Endothelial cell (in vitro differentiated cells): ENCODE data around the gene TADA2A. TPM values are rescaled to one million over a fixed set of nuclear protein-coding genes. Genes with fewer than 3 reads are reported as not detected.

Experiments
- DNase-seq: peaks from one replicate; pipeline ENCODE4 v3.0.0; 2021; ENCODE audit warnings: low spot score
- H3K27ac Mint-ChIP-seq: one replicate; pipeline ENCODE4 v1.8.0; 2021; ENCODE audit warnings: mixed read lengths, inconsistent platforms; ENCODE audit not compliant: unreplicated experiment
- H3K27me3 Mint-ChIP-seq: one replicate; pipeline ENCODE4 v1.8.0; 2021; ENCODE audit warnings: mild to moderate bottlenecking, moderate library complexity, mixed read lengths, inconsistent platforms; ENCODE audit not compliant: unreplicated experiment
- H3K36me3 Mint-ChIP-seq: one replicate; pipeline ENCODE4 v1.8.0; 2021; ENCODE audit warnings: mild to moderate bottlenecking, low read depth, mixed read lengths, inconsistent platforms; ENCODE audit not compliant: unreplicated experiment
- H3K4me1 Mint-ChIP-seq: one replicate; pipeline ENCODE4 v1.8.0; 2021; ENCODE audit warnings: mild to moderate bottlenecking, mixed read lengths, inconsistent platforms; ENCODE audit not compliant: unreplicated experiment
- H3K4me3 Mint-ChIP-seq: one replicate; pipeline ENCODE4 v1.8.0; 2021; ENCODE audit warnings: mild to moderate bottlenecking, mixed read lengths, inconsistent platforms; ENCODE audit not compliant: unreplicated experiment
- H3K9me3 Mint-ChIP-seq: one replicate; pipeline ENCODE4 v1.8.0; 2021; ENCODE audit warnings: mixed read lengths, inconsistent platforms; ENCODE audit not compliant: unreplicated experiment
- total RNA-seq: library from RNA; stranded (reverse); fragmentation: NEBNext Ultra II Directional; extraction: Animal tissue kit (Norgen Biotek cat#: 25700); gene quantifications from one replicate; pipeline ENCODE4 v1.2.1, GENCODE V29; 2021; ENCODE audit not compliant: unreplicated experiment
- TF ChIP-seq, protein P1 (sequence below): fragments of 200-600 bp; sonication (generic); IDR thresholded peaks from one replicate; pipeline ENCODE4 v1.5.0; 2021; ENCODE audit warnings: antibody characterized with exemption; ENCODE audit not compliant: unreplicated experiment

The TADA2A gene
- total RNA-seq, 1 donor from 2014 or later: 24.7 TPM

DNA sequence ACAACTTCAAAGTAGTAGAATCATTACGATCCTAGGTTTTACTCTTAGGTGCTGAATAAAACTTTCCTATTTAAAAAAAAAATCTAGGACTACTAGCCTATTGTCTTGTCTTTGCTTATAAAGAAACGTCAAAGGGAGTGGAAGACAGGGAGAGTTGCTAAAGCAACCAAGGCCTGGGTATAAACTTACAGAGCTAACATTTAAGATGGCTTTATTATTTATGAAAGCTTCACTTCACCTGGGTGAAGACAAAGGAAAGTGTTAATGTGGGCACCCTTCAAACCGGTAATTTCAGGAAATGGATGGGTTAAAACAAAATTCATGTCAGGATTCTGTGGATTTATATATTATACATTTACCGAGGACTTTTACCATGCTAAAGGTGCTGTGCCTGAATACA, 85.5 kb downstream of the TADA2A start:
- TF ChIP-seq, protein P1, sequence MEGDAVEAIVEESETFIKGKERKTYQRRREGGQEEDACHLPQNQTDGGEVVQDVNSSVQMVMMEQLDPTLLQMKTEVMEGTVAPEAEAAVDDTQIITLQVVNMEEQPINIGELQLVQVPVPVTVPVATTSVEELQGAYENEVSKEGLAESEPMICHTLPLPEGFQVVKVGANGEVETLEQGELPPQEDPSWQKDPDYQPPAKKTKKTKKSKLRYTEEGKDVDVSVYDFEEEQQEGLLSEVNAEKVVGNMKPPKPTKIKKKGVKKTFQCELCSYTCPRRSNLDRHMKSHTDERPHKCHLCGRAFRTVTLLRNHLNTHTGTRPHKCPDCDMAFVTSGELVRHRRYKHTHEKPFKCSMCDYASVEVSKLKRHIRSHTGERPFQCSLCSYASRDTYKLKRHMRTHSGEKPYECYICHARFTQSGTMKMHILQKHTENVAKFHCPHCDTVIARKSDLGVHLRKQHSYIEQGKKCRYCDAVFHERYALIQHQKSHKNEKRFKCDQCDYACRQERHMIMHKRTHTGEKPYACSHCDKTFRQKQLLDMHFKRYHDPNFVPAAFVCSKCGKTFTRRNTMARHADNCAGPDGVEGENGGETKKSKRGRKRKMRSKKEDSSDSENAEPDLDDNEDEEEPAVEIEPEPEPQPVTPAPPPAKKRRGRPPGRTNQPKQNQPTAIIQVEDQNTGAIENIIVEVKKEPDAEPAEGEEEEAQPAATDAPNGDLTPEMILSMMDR: no peak
- no peak for DNase-seq
- H3K9me3 Mint-ChIP-seq: no peaks in the 10 kb centered on the region
- peaks cover 24% of the 10 kb centered on the region for H3K4me1 Mint-ChIP-seq
- H3K27me3 Mint-ChIP-seq: peaks cover 8% of the 10 kb centered on the region
- peaks cover 4% of the 10 kb centered on the region for H3K36me3 Mint-ChIP-seq
- peak overlapping the region; percentile 25 for H3K27ac Mint-ChIP-seq
- no peak overlapping the region for H3K4me3 Mint-ChIP-seq

DNA sequence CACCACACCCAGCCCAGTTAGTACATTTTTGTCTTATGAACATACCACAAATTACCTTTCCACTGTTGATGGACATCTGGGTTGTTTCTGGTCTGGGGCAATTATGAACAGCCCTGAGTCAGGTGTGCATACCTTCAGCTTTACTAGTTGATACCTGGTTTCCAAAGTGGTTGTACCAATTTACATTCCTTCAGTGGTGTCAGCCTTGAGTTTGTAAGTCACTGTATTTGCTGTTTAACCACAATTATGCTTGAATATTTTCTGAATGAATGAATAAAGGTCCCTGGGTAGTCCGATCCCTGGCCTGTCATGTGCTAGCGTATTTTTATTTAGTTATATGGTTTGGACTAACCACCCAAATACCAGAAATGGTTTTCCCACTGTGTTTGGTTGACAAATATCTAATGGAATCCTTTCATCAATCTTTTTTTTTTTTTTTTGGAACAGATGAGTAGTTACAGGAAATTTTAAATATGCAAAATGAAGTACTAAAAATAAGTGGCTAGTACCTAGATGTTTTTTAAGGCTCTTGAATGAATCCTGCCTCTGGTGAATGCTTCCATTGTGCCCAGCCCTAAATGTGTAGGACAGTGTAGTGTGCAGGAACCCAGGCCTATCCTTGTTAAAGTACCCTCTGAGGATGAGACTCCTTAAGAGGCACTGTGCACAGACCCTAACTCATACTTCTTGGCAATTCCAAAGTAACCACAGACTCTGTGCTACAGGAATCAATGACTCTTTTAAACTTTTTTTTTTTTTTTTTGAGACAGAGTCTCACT, 86.8 kb downstream of the TADA2A start:
- H3K4me1 Mint-ChIP-seq: peaks cover 22% of the 10 kb centered on the region
- no peak overlapping the region for H3K27ac Mint-ChIP-seq
- TF ChIP-seq, protein P1: no peak
- no peak for DNase-seq
- H3K27me3 Mint-ChIP-seq: peaks cover 10% of the 10 kb centered on the region
- H3K9me3 Mint-ChIP-seq: no peaks in the 10 kb centered on the region
- peaks cover 4% of the 10 kb centered on the region for H3K36me3 Mint-ChIP-seq
- no peak overlapping the region for H3K4me3 Mint-ChIP-seq

DNA sequence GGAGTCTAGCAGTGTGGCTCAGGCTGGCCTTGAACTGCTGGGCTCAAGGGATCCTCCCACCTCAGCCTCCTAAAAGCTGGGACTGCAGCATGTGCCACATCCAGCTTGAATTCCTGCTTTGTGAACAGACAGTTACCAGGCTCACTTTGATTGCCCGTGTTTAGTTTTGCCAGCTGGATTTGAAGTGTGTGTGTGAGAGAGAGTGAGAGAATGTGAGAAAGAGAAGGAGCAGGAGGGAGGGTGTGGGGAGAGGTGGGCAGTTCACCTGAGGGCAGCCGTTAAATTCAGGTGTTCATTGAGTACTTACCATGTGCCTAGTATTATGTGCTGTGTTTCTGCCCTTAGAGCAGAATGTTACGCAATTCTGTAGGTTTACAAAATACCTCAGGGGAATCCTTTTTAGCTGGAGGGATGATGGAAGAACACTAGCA, 87.7 kb downstream of the TADA2A start:
- Mint-ChIP-seq H3K4me3 (no peak overlapping the region), H3K36me3 (peaks cover 4% of the 10 kb centered on the region), H3K27me3 (peaks cover 8% of the 10 kb centered on the region), H3K9me3 (no peaks in the 10 kb centered on the region), H3K4me1 (peaks cover 20% of the 10 kb centered on the region), H3K27ac (no peak overlapping the region)
- no peak for DNase-seq
- TF ChIP-seq, protein P1: no peak

DNA sequence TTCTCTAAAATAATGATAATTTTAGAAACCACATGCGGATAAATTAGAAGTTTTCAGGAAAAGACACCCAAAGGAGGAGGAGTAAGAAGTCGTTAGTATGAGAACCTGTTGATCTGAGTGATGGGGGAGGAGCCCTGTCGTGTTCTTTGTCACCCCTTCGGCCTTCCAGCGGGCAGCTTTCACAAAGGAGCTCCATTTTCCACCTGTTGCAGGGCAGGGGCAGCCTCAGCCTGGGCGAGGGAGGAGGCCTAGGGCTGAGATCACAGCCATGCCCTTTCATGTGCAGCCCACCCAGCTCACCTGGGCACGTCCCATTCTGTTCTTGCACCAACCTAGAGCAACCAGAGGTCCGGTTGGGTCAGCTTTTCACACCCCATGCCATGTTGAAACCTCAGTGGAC, 88.3 kb downstream of the TADA2A start:
- Mint-ChIP-seq H3K27me3 (peaks cover 8% of the 10 kb centered on the region), H3K36me3 (peaks cover 4% of the 10 kb centered on the region), H3K27ac (no peak overlapping the region), H3K9me3 (no peaks in the 10 kb centered on the region), H3K4me1 (peaks cover 20% of the 10 kb centered on the region), H3K4me3 (no peak overlapping the region)
- DNase-seq: no peak
- TF ChIP-seq, protein P1: no peak

DNA sequence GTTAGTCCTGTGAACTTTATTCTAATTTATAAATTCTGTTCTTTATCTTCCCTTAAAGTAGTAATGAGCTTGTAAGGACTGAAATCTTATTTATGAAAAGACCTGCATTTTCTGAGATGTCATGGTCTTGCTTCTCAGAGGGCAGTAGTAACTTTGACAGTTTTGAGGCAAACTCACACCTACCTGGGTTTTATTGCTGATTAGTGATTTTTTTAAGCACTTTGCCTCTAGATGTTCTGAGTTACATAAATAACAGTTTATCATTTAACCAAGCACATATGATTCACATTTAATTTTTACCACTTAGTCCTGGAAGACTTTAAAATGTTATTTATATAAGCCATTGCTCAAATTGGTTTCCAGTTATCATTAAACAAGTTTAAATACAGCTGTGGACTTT, 93.7 kb downstream of the TADA2A start:
- Mint-ChIP-seq H3K27ac (no peak overlapping the region), H3K4me1 (no peaks in the 10 kb centered on the region), H3K36me3 (peaks cover 5% of the 10 kb centered on the region), H3K27me3 (peaks cover 2% of the 10 kb centered on the region), H3K4me3 (no peak overlapping the region), H3K9me3 (no peaks in the 10 kb centered on the region)
- TF ChIP-seq, protein P1: no peak
- no peak for DNase-seq
